SK-N-MC (cell line): ENCODE measurements around the gene DBNDD2.

ENCODE experiments used
- DNase-seq: peaks from one replicate; pipeline ENCODE4 v3.0.0-alpha.2; 2011; ENCODE audit warnings: low read depth, low spot score
- H3K27ac ChIP-seq: fragments of 200-600 bp; sonication (generic); 2 replicates; pipeline ENCODE4 v1.5.1; 2016; ENCODE audit warnings: mixed run types
- H3K36me3 ChIP-seq: fragments of 200-600 bp; sonication (generic); 2 replicates; pipeline ENCODE4 v1.6.1; 2017; ENCODE audit warnings: antibody characterized with exemption, low read length, mixed read lengths; ENCODE audit not compliant: insufficient read depth
- H3K4me3 ChIP-seq: fragments of 200-600 bp; sonication (generic); 2 replicates; pipeline ENCODE4 v1.5.1; 2016
- H3K9ac ChIP-seq: fragments of 200-600 bp; sonication (generic); 2 replicates; pipeline ENCODE4 v1.8.0; 2017; ENCODE audit warnings: mixed run types, mixed read lengths; ENCODE audit not compliant: insufficient read length
- H3K9me3 ChIP-seq: fragments of 200-600 bp; sonication (generic); 2 replicates; pipeline ENCODE4 v1.6.1; 2017; ENCODE audit warnings: low read depth, mild to moderate bottlenecking, antibody characterized with exemption, low read length, moderate library complexity, mixed read lengths
- EZH2 ChIP-seq: fragments of 200-600 bp; sonication (generic); IDR thresholded peaks from one replicate; pipeline ENCODE4 v1.6.1; 2017; ENCODE audit warnings: antibody characterized with exemption
- FOXP2 ChIP-seq: optimal IDR thresholded peaks from 2 replicates; pipeline ENCODE3; 2011; ENCODE audit warnings: mild to moderate bottlenecking, moderate library complexity; ENCODE audit not compliant: insufficient read depth; ENCODE audit errors: extremely low read length, control extremely low read depth
- POLR2AphosphoS5 ChIP-seq: IDR thresholded peaks from 2 replicates; pipeline ENCODE4 v1.6.1; 2012; ENCODE audit warnings: mild to moderate bottlenecking, low read depth, low read length, borderline replicate concordance

The DBNDD2 gene, protein sequence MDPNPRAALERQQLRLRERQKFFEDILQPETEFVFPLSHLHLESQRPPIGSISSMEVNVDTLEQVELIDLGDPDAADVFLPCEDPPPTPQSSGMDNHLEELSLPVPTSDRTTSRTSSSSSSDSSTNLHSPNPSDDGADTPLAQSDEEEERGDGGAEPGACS

DNA sequence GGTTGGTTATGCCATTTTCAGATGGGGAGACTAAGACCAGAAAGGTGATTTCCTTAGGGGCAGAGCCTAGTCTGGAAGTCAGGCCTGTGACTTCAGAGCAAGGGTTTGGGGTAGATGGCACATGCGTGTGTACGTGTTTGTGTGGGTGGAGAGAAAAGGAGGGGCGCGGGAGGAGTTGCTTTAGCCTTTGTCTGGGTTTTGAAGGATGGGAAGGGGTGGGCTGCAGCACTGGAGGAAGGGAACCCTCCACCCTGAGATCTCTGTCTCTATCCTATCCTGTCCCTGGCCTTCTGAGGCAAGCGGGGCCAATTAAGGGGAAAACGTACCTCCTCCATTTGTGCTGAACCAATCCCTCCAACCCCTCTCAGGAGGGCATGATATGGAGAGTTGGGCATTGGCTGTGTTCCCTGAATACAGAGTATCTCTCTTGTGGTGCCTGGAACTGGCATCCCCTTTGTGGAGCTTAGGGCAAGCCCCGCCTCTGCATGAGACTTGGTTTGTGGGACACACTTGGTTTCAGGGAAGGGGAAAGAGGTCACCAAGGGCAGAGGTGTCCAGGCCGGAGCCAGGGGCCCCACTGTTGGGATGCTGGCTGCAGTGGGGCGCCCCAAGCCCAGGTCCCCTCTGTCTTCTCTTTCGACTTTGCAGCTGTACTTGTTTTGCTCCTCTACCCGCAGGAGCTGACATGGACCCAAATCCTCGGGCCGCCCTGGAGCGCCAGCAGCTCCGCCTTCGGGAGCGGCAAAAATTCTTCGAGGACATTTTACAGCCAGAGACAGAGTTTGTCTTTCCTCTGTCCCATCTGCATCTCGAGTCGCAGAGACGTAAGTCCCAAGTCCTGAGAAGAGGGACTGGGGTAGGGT lies at the start of gene DBNDD2:
DBNDD2 (plus strand) TSS at position 507 of the 863 bp plus-strand sequence; CDS start at position 686, 179 bp downstream.
- DNase-seq, result no peak
- peak within 1 kb of the TSS; percentile 98 for H3K4me3 ChIP-seq
- H3K27ac ChIP-seq, result 0 out of 2 replicates have a peak within 1 kb of the TSS, but pooled peaks have one; percentile 50
- peaks cover 29% of the 10 kb centered on the region for H3K36me3 ChIP-seq
- peak within 1 kb of the TSS; percentile 95 for H3K9ac ChIP-seq
- TF ChIP-seq EZH2, result no peak
- no peaks in the 10 kb centered on the region for H3K9me3 ChIP-seq

DNA sequence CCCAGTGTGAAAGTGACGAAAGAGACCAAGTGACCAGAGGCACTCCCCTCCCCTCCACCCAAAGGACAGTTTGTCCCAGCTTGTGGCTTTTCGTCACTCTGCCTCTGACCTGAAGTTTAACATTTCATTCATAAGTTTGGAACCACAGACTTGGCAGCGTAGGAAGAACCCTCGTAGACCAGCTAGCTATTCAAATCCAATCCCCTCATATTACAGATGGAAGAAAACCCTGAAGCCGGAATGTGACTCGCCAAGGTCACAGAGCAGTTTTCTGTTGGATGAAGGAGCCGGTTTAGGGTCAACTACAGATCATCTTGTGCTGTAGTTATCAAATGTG lies 49.1 kb upstream of the DBNDD2 start:
- TF ChIP-seq EZH2 (no peak), FOXP2 (no peak), POLR2AphosphoS5 (no peak)
- Histone ChIP-seq H3K36me3 (no peaks in the 10 kb centered on the region), H3K9ac (no peak overlapping the region), H3K9me3 (no peaks in the 10 kb centered on the region), H3K27ac (no peak overlapping the region), H3K4me3 (no peak overlapping the region)
- DNase-seq, result no peak

DNA sequence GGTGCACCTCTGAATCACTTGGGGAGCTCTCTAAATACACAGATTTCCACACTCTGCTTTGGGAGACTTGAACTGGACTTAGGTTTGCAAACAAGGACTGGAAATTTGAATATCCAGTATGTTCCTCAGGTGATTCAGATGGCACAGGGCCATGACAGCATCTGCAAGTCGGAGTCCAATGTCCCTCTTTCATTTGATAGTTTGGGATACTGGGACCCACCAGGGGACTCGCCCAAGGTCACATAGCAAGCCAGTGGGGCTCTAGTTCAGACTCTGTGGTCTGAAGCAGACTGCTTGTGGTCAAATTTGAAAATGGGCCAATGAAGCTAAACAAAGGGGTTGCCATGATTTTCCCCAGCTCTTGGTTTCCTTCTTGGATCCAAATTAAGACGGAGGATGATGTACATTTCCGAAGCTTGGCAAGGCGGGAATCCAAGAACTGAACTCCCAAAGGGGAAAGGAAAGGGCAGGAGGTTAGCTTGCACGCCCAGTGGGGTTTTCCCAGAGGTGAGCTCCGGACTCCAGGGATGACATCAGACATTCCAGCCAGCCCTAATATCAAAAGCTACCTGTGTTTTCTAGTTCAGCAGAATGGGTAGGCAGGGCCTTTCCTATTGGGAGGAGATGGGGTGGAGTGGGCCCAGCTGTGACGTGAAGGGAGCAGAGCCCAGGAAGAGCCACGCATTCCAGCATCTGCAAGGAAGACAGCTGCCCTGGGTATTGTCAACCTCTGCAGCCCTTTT lies 48.5 kb upstream of the DBNDD2 start:
- H3K4me3 ChIP-seq, result no peak overlapping the region
- H3K9ac ChIP-seq, result no peak overlapping the region
- TF ChIP-seq FOXP2, result no peak
- TF ChIP-seq EZH2, result no peak
- no peak for TF ChIP-seq POLR2AphosphoS5
- H3K9me3 ChIP-seq, result no peaks in the 10 kb centered on the region
- no peak overlapping the region for H3K27ac ChIP-seq
- no peaks in the 10 kb centered on the region for H3K36me3 ChIP-seq
- no peak for DNase-seq

DNA sequence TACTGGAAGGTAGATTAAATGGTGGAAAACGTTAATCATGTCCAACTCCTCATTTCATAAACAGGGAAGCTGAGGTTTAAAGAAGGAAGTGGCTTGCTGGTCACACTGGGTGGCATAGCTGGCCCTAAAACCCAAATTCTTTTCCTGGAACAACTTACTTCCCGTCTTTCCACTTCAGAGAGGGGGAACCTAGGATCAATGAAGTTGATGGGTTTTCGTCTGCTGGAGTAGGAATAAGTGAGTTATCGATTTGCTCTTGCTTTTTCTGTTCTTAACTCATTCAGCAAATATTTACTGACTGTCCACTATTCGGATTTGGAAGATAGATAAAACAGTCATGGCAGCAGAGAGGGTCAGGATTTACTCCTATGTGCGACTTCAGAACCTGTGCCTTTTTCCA lies 46.3 kb upstream of the DBNDD2 start:
- no peak for DNase-seq
- peaks cover 4% of the 10 kb centered on the region; the same call in 1 of the 2 replicates for H3K36me3 ChIP-seq
- TF ChIP-seq FOXP2, result no peak
- no peak for TF ChIP-seq POLR2AphosphoS5
- no peak for TF ChIP-seq EZH2
- H3K9me3 ChIP-seq, result no peaks in the 10 kb centered on the region
- H3K27ac ChIP-seq, result no peak overlapping the region
- no peak overlapping the region for H3K9ac ChIP-seq
- no peak overlapping the region for H3K4me3 ChIP-seq

DNA sequence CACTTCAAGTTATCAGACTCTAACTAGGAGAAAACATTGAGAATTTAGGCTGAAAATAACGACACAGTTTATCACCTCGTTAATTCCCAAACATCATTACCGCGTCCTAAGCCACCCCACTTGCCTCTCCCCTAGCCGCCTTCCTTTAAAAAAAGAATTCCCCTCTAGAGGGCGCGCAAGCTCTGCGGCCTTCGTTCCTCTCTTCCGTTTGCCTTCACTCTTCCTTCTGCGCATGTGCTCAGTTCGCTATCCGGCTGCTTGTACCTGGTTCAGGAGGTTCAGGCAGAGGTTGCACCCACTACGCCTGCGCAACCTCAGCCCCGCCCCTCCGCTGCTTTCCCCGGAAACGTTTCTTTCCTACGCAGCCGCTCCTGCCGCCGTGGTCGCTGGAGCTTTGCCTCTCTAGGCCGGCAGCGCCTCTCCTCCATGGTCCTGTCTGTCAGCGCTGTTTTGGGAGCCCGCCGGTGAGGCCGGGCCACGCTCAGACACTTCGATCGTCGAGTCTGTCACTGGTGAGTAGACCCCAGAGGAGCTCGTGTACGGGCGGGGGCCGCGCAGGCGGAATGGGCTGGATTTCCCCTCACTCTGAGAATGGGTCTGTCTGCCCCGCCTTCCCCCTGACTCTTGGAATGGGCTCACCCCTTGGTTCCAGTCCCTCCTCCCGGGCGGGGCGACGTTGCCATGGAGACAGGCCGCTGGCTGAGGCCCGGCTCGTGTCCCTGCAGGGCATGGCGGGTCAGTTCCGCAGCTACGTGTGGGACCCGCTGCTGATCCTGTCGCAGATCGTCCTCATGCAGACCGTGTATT lies 45.1 kb upstream of the DBNDD2 start, which contains the start of gene SYS1:
SYS1 (plus strand) TSS at position 353 of the 807 bp plus-strand sequence; CDS start at position 729, 376 bp downstream.
- peaks cover 13% of the 10 kb centered on the region; the same call in 1 of the 2 replicates for H3K36me3 ChIP-seq
- H3K4me3 ChIP-seq, result peak within 1 kb of the TSS; percentile 100
- no peaks in the 10 kb centered on the region for H3K9me3 ChIP-seq
- peak within 1 kb of the TSS; percentile 90 for H3K27ac ChIP-seq
- DNase-seq, result peak; percentile 96
- TF ChIP-seq FOXP2 (no peak), EZH2 (no peak), POLR2AphosphoS5 (peak; percentile 94; the same call in 1 of the 2 replicates)
- peak within 1 kb of the TSS; percentile 93 for H3K9ac ChIP-seq

DNA sequence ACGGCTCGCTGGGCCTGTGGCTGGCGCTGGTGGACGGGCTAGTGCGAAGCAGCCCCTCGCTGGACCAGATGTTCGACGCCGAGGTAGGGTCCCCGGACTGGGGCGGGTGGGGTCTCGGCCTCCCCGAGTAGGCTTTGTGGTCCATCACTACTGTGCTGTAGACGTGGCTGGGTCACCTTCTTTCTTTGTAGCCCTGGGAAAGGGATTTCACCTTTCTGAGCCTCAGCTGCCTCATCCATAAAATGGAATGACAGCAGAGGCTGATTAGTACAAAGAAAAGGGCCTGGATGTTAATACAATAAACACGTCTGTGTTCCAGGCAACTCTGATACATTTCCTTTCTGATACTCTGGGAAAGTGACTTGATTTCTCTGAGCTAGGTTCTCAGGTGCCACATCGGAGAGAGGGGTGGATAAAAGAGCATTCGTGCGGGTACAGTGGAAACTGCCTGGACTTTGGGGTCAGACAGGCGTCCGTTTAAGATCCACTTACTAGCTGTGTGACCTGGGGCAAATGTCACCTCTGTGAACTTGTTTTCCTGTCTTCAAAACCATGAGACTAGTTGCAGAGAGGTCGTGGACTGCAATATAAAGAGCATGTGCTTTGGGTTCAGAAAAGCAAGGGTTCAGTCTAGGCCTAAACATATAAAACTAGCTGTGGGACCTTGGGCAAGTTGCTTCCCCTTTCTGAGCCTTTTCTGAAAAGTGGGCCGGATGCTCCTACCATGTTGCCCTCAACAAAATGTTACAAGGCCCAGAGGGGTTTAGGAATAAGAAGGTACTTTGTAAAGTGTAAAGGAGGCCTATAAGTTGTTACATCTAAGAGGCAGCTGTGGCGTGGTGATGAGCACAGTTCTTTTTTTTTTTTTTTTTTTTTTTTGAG lies 44.2 kb upstream of the DBNDD2 start:
- DNase-seq, result no peak
- peak overlapping the region; percentile 93 for H3K9ac ChIP-seq
- H3K27ac ChIP-seq, result no peak overlapping the region
- TF ChIP-seq POLR2AphosphoS5 (no peak), EZH2 (no peak), FOXP2 (no peak)
- peaks cover 20% of the 10 kb centered on the region for H3K36me3 ChIP-seq
- no peaks in the 10 kb centered on the region for H3K9me3 ChIP-seq
- H3K4me3 ChIP-seq, result peak overlapping the region; percentile 100

DNA sequence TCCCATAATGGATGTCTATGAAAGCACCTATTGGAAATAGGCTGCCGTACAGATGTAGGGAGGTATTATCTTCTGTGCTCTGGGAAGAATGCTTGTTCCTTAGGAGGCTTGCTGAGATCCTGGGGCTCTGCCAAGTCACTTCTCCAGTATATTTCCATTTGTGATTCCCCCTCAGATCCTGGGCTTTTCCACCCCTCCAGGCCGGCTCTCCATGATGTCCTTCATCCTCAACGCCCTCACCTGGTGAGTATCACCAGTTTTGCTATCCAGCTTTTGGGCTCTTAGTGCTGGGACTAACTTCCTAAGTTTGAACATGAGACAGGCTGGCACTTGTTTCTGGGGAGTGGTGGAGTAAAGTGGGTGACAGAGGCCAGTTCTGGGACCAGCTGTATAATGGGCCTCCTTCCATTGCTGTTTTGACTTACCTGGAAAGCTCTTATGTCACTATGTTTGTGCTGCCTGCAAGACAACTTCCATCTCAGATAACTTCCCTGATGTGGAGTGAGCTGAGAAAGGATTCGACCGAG lies 42.6 kb upstream of the DBNDD2 start:
- H3K4me3 ChIP-seq, result no peak overlapping the region
- H3K9ac ChIP-seq, result no peak overlapping the region
- no peak for TF ChIP-seq POLR2AphosphoS5
- TF ChIP-seq FOXP2, result no peak
- TF ChIP-seq EZH2, result no peak
- H3K36me3 ChIP-seq, result peaks cover 20% of the 10 kb centered on the region
- H3K27ac ChIP-seq, result no peak overlapping the region
- no peaks in the 10 kb centered on the region for H3K9me3 ChIP-seq
- no peak for DNase-seq
